ENCODE measurements around the gene STK40.

Gene STK40

DNA sequence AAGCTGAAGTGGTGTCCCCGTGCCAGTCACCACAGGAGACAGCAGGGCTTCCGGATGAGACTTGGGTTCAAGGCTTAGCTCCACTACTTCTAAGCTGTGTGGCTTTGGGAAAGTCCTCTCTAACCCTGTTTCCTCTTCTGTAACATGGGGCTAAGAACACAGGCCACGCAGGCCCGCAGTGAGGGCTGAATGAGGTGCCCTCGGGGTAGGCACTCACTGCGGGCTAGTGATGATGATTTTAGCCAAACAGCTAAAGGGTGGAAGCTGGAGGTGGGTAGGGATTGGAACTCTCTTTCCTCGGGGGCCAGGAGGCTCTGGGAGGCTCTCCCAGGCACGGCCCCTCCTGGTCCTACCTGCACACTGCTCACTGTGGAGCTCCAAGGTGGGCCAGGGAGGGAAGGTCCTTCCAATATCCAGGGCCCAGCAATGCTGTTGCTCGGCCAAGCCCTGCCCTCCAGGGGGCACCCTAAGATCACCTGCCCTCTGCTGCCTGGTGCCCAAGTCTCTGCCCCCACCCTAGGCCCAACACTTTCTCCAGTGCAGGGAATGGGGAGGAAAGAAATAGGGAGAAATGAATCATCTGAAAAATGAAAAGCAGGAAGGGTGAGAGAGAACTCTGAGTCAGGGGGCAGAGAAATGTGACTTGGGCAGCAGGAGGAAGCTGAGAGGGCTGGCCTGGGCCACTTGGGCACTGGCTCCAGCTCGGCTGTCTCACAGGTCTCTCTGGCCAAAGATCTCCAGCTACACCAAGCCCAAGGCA, 43.1 kb downstream of the STK40 start:
- peak; percentile 16 for DNase-seq

DNA sequence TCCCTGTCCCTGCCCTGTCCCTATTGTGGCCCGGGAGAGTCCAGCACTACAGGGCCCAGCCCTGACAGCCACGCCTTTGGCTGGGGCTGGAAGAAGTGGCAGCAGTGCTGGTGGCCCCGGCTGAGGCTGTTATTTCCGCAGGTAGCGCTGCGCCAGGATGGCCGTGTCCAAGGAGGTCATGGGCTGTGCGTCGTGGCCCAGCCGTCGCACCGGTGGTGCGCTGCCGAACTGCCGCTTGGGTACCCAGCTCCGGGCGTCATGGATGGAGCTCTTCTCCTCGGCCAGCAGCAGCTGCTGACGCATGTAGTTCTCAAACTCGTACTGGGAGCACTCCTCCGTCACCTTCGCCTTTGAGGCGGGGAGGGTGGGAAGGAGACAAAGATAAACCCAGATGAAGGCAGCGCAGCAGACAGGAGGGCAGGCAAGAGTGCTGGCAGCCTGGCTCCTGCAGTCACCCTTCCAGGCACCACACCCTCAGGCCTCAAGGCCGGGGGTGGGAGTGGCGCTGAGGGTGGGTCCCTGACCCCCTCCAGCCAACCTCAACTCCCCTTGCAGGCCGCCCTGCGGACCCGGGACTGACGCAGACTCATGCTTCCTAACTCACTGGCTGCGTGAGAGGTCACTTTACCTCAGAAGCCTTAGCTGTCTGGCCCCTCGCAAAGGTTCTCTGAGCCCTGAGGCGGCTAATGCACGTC, 44.0 kb downstream of the STK40 start:
- no peak for DNase-seq

DNA sequence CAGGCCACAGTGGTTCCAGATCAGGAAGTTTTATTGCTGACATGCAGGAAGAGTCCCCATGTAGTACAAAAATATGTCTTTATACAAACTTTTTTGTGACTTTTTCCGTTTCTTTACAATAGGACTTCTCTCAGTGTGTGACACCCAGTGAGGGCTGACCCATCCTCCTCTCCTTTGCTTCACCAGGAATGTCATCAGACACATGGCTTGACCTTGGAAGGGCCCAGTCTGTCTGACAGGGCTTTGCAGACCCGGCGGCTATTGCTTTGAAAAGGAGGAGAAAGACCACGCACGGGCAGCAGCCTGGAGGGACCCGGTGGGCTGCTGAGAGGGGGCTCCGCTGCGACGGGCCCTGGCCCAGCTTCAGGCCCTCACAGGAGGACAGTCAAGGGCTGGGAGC, 46.1 kb downstream of the STK40 start:
- DNase-seq = no peak

DNA sequence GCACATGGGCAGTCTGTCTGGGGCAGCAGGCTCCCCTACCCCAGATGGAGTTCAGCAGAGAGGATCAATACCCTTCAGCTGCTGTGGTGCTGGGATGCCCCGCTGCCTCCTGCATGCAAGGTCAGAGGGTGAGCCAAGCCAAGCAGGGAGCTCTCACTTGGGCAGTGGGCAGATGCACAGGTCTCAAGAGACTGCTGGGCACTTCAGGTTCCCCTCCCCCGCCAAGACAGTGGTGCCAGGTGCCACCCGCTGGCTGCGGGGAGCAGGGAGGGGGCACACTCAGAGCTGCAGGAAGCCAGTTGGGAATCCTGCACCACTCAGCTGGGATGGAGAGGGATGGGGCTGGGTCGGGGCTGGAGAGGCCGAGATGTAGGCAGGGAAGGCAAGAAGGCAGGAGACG, 46.5 kb downstream of the STK40 start:
- peak; percentile 10 for DNase-seq

GRCh38 chr1:36337830-36338229, 47.9 kb downstream of the STK40 start:
- no peak for DNase-seq

DNA sequence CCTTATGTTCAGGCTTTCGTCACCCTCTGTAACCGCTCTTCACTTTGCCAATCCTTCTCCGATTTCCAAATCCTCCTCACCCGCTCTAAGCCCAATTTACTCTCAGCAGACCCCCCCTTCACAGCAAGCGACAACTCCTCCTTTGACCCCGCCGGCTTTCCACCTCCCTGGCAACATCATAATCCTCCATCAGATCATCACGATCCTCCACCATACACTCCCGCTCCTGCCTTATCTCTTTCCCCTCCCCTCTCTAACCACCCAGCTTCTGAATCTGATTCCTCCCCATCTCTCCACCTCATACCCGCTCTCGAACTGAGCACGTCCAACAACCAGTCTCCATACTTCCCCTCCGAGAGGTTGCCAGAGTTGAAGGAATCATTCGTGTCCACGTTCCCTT, 54.8 kb downstream of the STK40 start:
- DNase-seq = no peak

GRCh38 chr1:36329817-36330216, 55.9 kb downstream of the STK40 start:
- DNase-seq = no peak

GRCh38 chr1:36328713-36329112, 57.0 kb downstream of the STK40 start:
- DNase-seq = peak; percentile 45

GRCh38 chr1:36328088-36328480, 57.6 kb downstream of the STK40 start:
- DNase-seq = no peak

DNA sequence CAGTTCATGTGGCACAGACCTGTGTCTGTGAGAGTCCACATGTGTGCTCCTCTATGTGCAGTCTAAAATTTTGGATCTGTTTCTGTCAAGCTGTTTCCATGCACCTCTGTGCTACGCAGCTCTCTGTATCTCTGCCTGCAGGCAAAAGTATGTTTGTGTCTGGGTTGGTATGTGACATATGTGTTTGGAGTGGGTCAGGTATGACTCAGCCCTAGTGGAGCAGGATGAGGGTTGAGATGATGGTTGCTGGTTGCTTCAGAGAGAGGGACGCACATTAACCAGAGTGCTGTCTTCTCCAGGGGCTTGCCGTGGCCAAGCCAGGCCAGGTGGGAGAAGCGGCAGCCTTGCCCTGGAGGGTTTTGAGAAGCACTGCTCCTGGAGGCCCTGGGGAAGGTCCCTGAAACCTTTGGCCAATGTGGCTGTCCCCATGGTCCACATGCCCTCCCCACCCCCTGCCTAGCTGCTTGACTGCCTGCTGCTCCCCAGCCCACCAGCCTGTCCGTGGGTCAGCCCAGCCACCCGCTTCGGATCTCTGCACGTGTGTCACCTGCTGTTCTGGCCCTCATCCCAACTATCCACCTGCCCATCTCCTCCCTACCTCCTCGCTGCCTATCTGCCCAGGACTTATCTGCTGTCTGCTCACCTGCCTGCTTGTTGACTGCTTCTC, 58.2 kb downstream of the STK40 start:
- DNase-seq = no peak

DNA sequence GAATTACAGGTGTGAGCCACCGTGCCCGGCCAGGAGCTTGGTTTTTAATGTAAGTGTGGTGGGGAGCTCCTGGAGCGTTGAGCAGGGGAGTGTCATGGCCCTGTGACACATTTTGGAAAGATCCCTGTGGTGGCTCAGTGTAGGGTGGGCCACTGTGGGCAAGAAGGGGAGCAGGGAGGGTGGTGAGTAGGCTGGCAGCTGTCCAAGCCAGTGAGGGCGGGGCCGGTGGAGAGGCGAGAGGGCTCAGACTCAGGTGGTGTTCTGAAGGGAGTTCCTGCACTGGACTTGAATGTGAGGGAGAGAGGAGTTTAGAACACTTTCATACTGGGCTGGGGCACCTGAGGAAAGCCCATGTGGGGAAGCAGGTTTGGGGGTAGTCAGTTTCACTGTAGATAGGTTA, 59.2 kb downstream of the STK40 start:
- DNase-seq = peak; percentile 21

DNA sequence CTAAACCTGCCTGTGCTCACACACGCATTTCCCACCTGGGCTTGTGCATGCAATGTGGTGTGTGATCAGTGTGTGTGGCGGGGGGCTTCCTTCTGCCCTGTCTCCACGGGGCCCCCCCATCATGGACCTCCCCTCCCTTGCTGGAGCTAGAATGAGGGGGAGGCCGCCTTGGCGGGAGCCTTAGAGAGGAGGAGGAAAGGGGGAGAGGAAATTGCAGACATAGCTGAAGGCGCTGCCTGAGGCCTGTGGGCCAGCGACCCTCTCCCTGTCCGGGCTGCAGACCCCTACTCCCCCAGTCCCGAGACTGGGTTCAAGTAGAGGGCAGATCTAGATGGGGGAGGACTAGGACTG, 61.4 kb downstream of the STK40 start:
- DNase-seq = no peak

- DNase-seq = peak; percentile 64
Observed at GRCh38 chr1:36323636-36324352, 61.9 kb downstream of the STK40 start, which contains the start of gene EVA1B. TSS of gene EVA1B (minus strand) at chr1:36323645. CDS start at chr1:36323037, 608 bp downstream.

DNA sequence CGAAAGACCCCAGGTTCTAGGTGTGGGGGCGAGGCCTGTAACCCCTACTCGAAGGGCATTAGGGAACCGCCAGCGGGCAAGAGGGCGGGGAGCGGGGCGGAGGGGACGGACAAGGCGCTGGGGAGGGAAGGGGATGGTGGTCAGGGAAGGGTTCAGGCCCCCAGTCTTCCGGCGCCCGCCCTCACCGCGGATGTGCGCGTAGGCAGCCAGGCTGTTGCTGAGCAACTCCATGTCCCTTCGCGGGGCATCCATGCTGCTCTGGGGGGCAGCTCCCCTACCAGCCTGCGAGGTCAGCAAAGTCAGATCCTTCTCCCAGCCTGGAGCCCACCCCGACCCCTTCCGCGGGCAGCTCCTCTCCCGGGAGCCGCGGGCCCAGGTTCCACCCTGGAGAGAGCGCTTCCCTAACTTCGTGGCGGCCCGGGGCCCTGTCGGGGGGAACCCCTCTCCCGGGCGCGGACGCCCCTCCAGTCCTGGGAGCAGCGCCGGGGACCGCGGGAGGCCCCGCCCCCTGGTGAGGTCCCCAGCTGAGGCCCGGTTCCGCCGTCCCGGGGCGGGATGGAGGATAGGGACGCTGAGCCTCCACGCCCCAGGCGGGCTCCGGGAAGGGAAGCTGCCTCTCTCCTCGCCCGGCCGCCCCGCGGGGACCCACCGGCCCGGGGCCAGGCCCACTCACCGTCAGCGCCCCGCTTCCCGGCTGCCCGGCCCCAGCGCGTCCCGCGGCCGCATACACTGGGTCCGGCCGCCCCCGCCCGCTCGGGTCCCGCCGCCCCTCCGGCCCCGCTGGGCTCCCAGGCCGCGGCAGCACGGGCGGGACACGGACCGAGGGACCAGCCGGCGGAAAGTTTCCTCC, 62.7 kb downstream of the STK40 start:
- peak; percentile 24 for DNase-seq

DNA sequence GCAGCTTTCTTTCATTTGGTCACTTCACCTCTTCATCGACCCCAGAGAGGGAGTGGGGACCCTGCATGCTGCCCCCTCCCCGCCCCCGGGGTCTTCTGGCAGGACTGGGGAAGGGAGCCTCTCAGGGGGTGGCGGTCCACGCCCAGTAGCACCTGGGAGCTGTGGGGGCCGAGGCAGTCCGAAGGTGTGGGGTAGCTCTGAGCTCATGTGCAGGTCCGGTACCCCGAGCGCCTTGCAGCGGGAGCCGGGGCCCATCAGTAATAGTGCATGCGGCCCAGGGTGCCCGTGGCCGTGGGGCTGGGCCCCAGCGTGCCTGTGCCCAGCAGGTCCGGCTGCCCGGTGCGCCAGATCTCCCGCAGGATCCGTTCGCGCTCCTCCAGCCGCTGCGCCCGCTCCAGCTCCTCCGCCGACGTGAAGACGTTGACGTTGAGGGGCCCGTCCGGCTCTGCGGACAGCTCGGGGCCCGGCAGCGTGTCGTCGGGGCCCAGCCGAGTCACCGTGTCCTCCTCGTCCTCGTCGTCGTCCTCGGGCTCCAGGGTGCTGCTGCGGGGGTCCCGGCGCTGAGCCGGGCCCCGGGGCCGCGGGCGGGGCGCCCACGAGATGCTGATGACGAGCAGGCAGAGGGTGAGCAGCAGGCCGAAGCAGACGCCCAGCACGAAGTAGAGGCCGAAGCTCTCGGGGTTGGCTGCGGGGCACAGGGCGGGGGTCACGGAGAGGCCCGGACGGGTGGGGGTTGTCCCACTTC, 63.5 kb downstream of the STK40 start:
- DNase-seq = no peak

DNA sequence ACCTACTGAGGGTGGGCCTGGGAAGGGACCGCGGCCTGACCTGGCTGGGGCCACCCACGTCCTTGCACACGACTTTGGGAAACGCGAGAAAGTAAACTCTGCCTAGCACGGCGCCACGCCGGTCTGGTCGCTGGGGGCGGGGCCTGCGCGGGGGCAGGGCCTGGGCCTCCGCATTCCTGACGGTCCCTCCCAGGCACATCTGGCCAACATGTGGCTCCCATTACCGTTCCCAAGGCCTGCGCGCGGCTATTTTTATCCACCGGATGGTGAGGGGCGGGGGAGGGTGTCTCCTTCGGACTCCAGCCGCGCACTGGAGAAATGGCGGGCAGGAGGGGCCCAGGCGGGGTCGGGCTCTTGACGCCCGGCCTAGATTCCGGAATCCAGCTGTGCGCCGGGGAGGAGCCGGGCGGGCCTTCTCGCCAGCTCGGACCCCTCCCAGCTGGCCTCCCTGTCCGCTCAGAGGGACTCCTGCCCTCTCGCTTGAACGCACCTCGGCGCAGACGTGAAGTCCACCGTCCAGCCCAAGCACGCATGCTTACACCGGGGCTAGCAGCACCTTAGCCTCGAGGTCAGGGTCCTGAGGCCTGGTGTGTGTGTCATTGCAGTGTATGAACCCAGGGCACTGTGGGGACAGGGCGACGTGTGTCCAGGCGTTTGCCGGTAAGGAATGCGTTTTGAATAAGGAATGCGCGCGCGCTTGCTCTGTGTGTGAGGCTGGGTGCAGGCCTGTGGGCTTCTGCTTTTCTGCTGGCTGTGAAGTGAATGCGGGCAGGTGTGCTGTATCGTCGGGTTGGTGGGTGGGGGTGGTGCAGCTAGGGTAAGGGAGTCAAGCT, 64.4 kb downstream of the STK40 start:
- DNase-seq = peak; percentile 86

DNA sequence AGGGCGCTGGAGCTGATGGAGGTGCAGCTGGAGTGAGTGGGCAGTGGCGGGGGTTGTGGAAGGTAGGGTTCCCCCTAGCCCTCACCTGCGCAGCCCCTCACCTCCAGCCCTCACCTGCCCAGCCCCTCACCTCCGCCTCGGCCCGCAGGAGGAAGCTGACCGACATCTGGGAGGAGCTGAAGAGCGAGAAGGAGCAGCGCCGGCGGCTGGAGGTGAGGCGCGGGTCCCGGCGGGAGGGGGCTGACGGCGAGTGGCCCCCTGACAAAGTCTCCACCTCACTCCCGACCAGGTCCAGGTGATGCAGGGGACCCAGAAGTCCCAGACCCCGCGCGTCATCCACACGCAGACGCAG, 65.0 kb downstream of the STK40 start:
- DNase-seq = no peak

DNA sequence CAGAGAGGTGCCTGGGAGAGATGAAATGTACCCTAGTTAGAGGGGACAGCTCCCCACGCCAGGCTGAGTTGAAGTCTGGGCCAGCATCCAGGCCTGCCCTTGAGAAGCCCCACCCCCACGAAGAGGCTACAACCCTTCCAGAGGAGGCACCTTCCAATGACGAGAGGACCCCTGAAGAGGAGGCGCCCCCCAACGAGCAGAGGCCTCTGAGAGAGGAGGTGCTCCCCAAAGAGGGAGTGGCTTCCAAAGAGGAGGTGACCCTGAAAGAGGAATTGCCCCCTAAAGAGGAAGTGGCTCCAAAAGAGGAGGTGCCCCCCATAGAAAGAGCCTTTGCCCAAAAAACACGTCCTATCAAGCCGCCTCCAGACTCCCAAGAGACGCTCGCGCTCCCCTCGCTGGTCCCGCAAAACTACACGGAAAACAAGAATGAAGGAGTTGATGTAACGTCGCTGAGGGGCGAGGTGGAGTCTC, 65.4 kb downstream of the STK40 start:
- DNase-seq = no peak

- DNase-seq = no peak
Observed at GRCh38 chr1:36309397-36309796, 76.3 kb downstream of the STK40 start.

GRCh38 chr1:36307601-36308330, 78.0 kb downstream of the STK40 start:
- no peak for DNase-seq
